Activated CD4-positive, alpha-beta memory T cell treated with anti-CD3 and anti-CD28 coated beads for 36 hours (primary cell): Measurements from ENCODE around the gene CDCA3. TPM values are rescaled to one million over a fixed set of nuclear protein-coding genes. Genes with fewer than 3 reads are reported as not detected.

ENCODE experiments used
- CTCF ChIA-PET: fragments of 350-600 bp; sonication (Branson Sonifier 250); formaldehyde crosslinking; loops from one replicate; lab custom pipeline; 2021; ENCODE audit warnings: antibody characterized with exemption, inconsistent platforms; lab: Charles Lee
- POLR2A ChIA-PET: fragments of 350-600 bp; sonication (Branson Sonifier 250); formaldehyde crosslinking; loops from one replicate; lab custom pipeline; 2021; ENCODE audit warnings: antibody characterized with exemption; lab: Charles Lee
- DNase-seq: peaks from one replicate; pipeline ENCODE4 v3.0.0-alpha.2; 2020
- H3K27ac Mint-ChIP-seq: one replicate; pipeline ENCODE4 v1.8.0; 2021; ENCODE audit warnings: mixed read lengths
- H3K27me3 Mint-ChIP-seq: one replicate; pipeline ENCODE4 v1.8.0; 2021; ENCODE audit warnings: mixed read lengths
- H3K36me3 Mint-ChIP-seq: one replicate; pipeline ENCODE4 v1.8.0; 2021; ENCODE audit warnings: mixed read lengths
- H3K4me1 Mint-ChIP-seq: one replicate; pipeline ENCODE4 v1.8.0; 2021; ENCODE audit warnings: low read depth, mixed read lengths
- H3K4me3 Mint-ChIP-seq: one replicate; pipeline ENCODE4 v1.8.0; 2021; ENCODE audit warnings: mild to moderate bottlenecking, mixed read lengths
- H3K9me3 Mint-ChIP-seq: one replicate; pipeline ENCODE4 v1.8.0; 2021; ENCODE audit warnings: mixed read lengths
- intact Hi-C: fragments of 100-400 bp; cut with micrococcal nuclease; formaldehyde crosslinking; loops from one replicate; pipeline ENCODE4 v1.15.1; 2023
- total RNA-seq, 2 experiments: library from RNA; stranded (reverse); gene quantifications; one replicate each; pipeline ENCODE4 v1.2.3, GENCODE V29; 2021

CDCA3 gene
- total RNA-seq, 2 experiments from 2014 or later: 80.3 to 87.8 TPM

GRCh38 chr12:6819106-6820030 is 31.7 kb downstream of the CDCA3 start:
- peaks cover 3% of the 10 kb centered on the region for H3K27me3 Mint-ChIP-seq
- CTCF ChIA-PET: interaction anchor here (3.4 to 7.0 kb wide), 2 partner anchors 27 to 66 kb away, joined by 12 to 91 read pairs; partner anchors contain the start of gene MLF2
- no peak for DNase-seq
- no peaks in the 10 kb centered on the region for H3K9me3 Mint-ChIP-seq
- H3K4me3 Mint-ChIP-seq: no peak overlapping the region
- peaks cover 31% of the 10 kb centered on the region for H3K36me3 Mint-ChIP-seq
- POLR2A ChIA-PET: interaction anchor here (1.3 kb wide), 1 partner anchor 67 kb away, joined by 3 read pairs; the partner anchor contains the start of gene MLF2
- H3K4me1 Mint-ChIP-seq: peaks cover 11% of the 10 kb centered on the region
- H3K27ac Mint-ChIP-seq: no peak overlapping the region
- intact Hi-C loops: no loop called here

- no peak overlapping the region for H3K4me3 Mint-ChIP-seq
- no peaks in the 10 kb centered on the region for H3K9me3 Mint-ChIP-seq
- no peak overlapping the region for H3K27ac Mint-ChIP-seq
- ChIA-PET CTCF (no interaction called here), POLR2A (no interaction called here)
- intact Hi-C loops: no loop called here
- H3K27me3 Mint-ChIP-seq: no peaks in the 10 kb centered on the region
- DNase-seq: no peak
- H3K4me1 Mint-ChIP-seq: peaks cover 11% of the 10 kb centered on the region
- peaks cover 38% of the 10 kb centered on the region for H3K36me3 Mint-ChIP-seq
These were observed 32.4 kb downstream of the CDCA3 start for GRCh38 chr12:6818645-6819044.

GRCh38 chr12:6818222-6818621 is 32.9 kb downstream of the CDCA3 start:
- no peak for DNase-seq
- CTCF ChIA-PET: no interaction called here
- Mint-ChIP-seq H3K27me3 (no peaks in the 10 kb centered on the region), H3K4me3 (no peak overlapping the region), H3K36me3 (peaks cover 38% of the 10 kb centered on the region), H3K27ac (no peak overlapping the region), H3K4me1 (peaks cover 11% of the 10 kb centered on the region), H3K9me3 (no peaks in the 10 kb centered on the region)
- POLR2A ChIA-PET: no interaction called here
- intact Hi-C loops: no loop called here

- Mint-ChIP-seq H3K4me1 (peaks cover 11% of the 10 kb centered on the region), H3K36me3 (peaks cover 38% of the 10 kb centered on the region), H3K4me3 (no peak overlapping the region), H3K27ac (no peak overlapping the region), H3K9me3 (no peaks in the 10 kb centered on the region), H3K27me3 (no peaks in the 10 kb centered on the region)
- no peak for DNase-seq
- intact Hi-C loops: no loop called here
- POLR2A ChIA-PET: no interaction called here
- CTCF ChIA-PET: no interaction called here
These were observed 33.4 kb downstream of the CDCA3 start for GRCh38 chr12:6817662-6818157.

- no peaks in the 10 kb centered on the region for H3K9me3 Mint-ChIP-seq
- no peak overlapping the region for H3K4me3 Mint-ChIP-seq
- POLR2A ChIA-PET: no interaction called here
- no peak for DNase-seq
- no peak overlapping the region for H3K27ac Mint-ChIP-seq
- CTCF ChIA-PET: interaction anchor here (1.2 to 1.4 kb wide), 2 partner anchors 8 to 63 kb away, joined by 4 to 6 read pairs; no protein-coding TSS in a partner anchor
- intact Hi-C loops: no loop called here
- H3K36me3 Mint-ChIP-seq: peaks cover 38% of the 10 kb centered on the region
- no peaks in the 10 kb centered on the region for H3K27me3 Mint-ChIP-seq
- H3K4me1 Mint-ChIP-seq: peaks cover 10% of the 10 kb centered on the region
These were observed 34.0 kb downstream of the CDCA3 start for GRCh38 chr12:6817098-6817497.

- intact Hi-C loops: no loop called here
- no peak for DNase-seq
- H3K4me1 Mint-ChIP-seq: peaks cover 7% of the 10 kb centered on the region
- H3K36me3 Mint-ChIP-seq: peaks cover 38% of the 10 kb centered on the region
- no peaks in the 10 kb centered on the region for H3K27me3 Mint-ChIP-seq
- no peak overlapping the region for H3K27ac Mint-ChIP-seq
- H3K4me3 Mint-ChIP-seq: no peak overlapping the region
- POLR2A ChIA-PET: no interaction called here
- CTCF ChIA-PET: interaction anchor here (1.2 to 1.4 kb wide), 2 partner anchors 8 to 63 kb away, joined by 4 to 6 read pairs; no protein-coding TSS in a partner anchor
- H3K9me3 Mint-ChIP-seq: no peaks in the 10 kb centered on the region
These were observed 34.5 kb downstream of the CDCA3 start for GRCh38 chr12:6816598-6816997.

- no peak for DNase-seq
- peaks cover 13% of the 10 kb centered on the region for H3K4me1 Mint-ChIP-seq
- CTCF ChIA-PET: interaction anchor here (0.6 to 1.8 kb wide), 5 partner anchors 10 to 478 kb away, joined by 3 to 7 read pairs (median 3); partner anchors contain the start of gene MLF2
- POLR2A ChIA-PET: interaction anchor here (0.7 kb wide), 1 partner anchor 105 kb away, joined by 3 read pairs; no protein-coding TSS in a partner anchor
- H3K36me3 Mint-ChIP-seq: peaks cover 38% of the 10 kb centered on the region
- no peak overlapping the region for H3K4me3 Mint-ChIP-seq
- no peaks in the 10 kb centered on the region for H3K27me3 Mint-ChIP-seq
- H3K9me3 Mint-ChIP-seq: no peaks in the 10 kb centered on the region
- H3K27ac Mint-ChIP-seq: no peak overlapping the region
- intact Hi-C loops: no loop called here
These were observed 37.7 kb downstream of the CDCA3 start for GRCh38 chr12:6813363-6813762.

GRCh38 chr12:6810758-6811157 is 40.3 kb downstream of the CDCA3 start:
- ChIA-PET POLR2A (interaction anchor here (1.2 to 1.5 kb wide), 3 partner anchors 17 to 57 kb away, joined by 3 read pairs; no protein-coding TSS in a partner anchor), CTCF (interaction anchor here (1.0 to 1.4 kb wide), 3 partner anchors 24 to 44 kb away, joined by 3 to 4 read pairs (median 4); no protein-coding TSS in a partner anchor)
- peaks cover 23% of the 10 kb centered on the region for H3K36me3 Mint-ChIP-seq
- H3K4me3 Mint-ChIP-seq: no peak overlapping the region
- H3K9me3 Mint-ChIP-seq: no peaks in the 10 kb centered on the region
- intact Hi-C loops: no loop called here
- H3K27me3 Mint-ChIP-seq: no peaks in the 10 kb centered on the region
- H3K4me1 Mint-ChIP-seq: peaks cover 13% of the 10 kb centered on the region
- DNase-seq: no peak
- peak overlapping the region; percentile 2 for H3K27ac Mint-ChIP-seq

- no peak for DNase-seq
- ChIA-PET CTCF (interaction anchor here (0.6 to 1.5 kb wide), 4 partner anchors 15 to 365 kb away, joined by 3 to 8 read pairs (median 4); partner anchors contain the start of gene MLF2), POLR2A (interaction anchor here (1.5 kb wide), 1 partner anchor 16 kb away, joined by 3 read pairs; no protein-coding TSS in a partner anchor)
- no peaks in the 10 kb centered on the region for H3K27me3 Mint-ChIP-seq
- H3K4me1 Mint-ChIP-seq: peaks cover 13% of the 10 kb centered on the region
- no peak overlapping the region for H3K4me3 Mint-ChIP-seq
- intact Hi-C loops: no loop called here
- H3K9me3 Mint-ChIP-seq: no peaks in the 10 kb centered on the region
- H3K36me3 Mint-ChIP-seq: peaks cover 20% of the 10 kb centered on the region
- H3K27ac Mint-ChIP-seq: no peak overlapping the region
These were observed 42.0 kb downstream of the CDCA3 start for GRCh38 chr12:6809056-6809455.

GRCh38 chr12:6807170-6807569 is 43.9 kb downstream of the CDCA3 start:
- intact Hi-C loops: no loop called here
- Mint-ChIP-seq H3K4me1 (peaks cover 13% of the 10 kb centered on the region), H3K36me3 (peaks cover 26% of the 10 kb centered on the region), H3K27ac (no peak overlapping the region), H3K27me3 (no peaks in the 10 kb centered on the region), H3K9me3 (no peaks in the 10 kb centered on the region), H3K4me3 (no peak overlapping the region)
- no peak for DNase-seq
- POLR2A ChIA-PET: interaction anchor here (0.6 kb wide), 1 partner anchor 505 kb away, joined by 4 read pairs; no protein-coding TSS in a partner anchor
- CTCF ChIA-PET: no interaction called here

GRCh38 chr12:6799147-6799546 is 51.9 kb downstream of the CDCA3 start:
- DNase-seq: no peak
- intact Hi-C loops: no loop called here
- Mint-ChIP-seq H3K9me3 (no peaks in the 10 kb centered on the region), H3K36me3 (peaks cover 54% of the 10 kb centered on the region), H3K27ac (no peak overlapping the region), H3K27me3 (no peaks in the 10 kb centered on the region), H3K4me3 (no peak overlapping the region), H3K4me1 (peaks cover 42% of the 10 kb centered on the region)
- POLR2A ChIA-PET: no interaction called here
- CTCF ChIA-PET: interaction anchor here (1.0 kb wide), 1 partner anchor 46 kb away, joined by 4 read pairs; the partner anchor contains the start of gene MLF2
